DMS79 treated with DMSO at 0.1 percent for 48 hours (cell line): Measurements from ENCODE around the gene FRMD7.
"Not testable (repeated sequence)": the region's sequence is repeated elsewhere in the genome, so short reads cannot be mapped to it uniquely, and the experiment has no call there.

ENCODE experiments used
- DNase-seq: peaks from one replicate; lab custom pipeline; 2025; lab: John Stamatoyannopoulos, UW

FRMD7 gene

GRCh38 chrX:132093239-132093860, 34.5 kb downstream of the FRMD7 start:
- no peak for DNase-seq

GRCh38 chrX:132092439-132093065, 35.3 kb downstream of the FRMD7 start:
- DNase-seq: no peak

- no peak for DNase-seq
Measured at GRCh38 chrX:132090403-132091159, 37.2 kb downstream of the FRMD7 start.

- no peak for DNase-seq
Measured at GRCh38 chrX:132088864-132089263, 39.0 kb downstream of the FRMD7 start.

GRCh38 chrX:132086672-132087071, 41.1 kb downstream of the FRMD7 start:
- DNase-seq: no peak

- DNase-seq: no peak
Measured at GRCh38 chrX:132085786-132086185, 42.0 kb downstream of the FRMD7 start.

- DNase-seq: no peak
Measured at GRCh38 chrX:132077912-132078311, 49.9 kb downstream of the FRMD7 start.

GRCh38 chrX:132077414-132077813, 50.4 kb downstream of the FRMD7 start:
- no peak for DNase-seq

GRCh38 chrX:132071254-132071653, 56.6 kb downstream of the FRMD7 start:
- no peak for DNase-seq

- DNase-seq: no peak
Measured at GRCh38 chrX:132068405-132068804, 59.4 kb downstream of the FRMD7 start.

- DNase-seq: no peak
Measured at GRCh38 chrX:132063862-132064261, 64.0 kb downstream of the FRMD7 start.

GRCh38 chrX:132063334-132063733, 64.5 kb downstream of the FRMD7 start:
- no peak for DNase-seq

- no peak for DNase-seq
Measured at GRCh38 chrX:132059973-132060540, 67.8 kb downstream of the FRMD7 start.

- no peak for DNase-seq
Measured at GRCh38 chrX:132058975-132059374, 68.8 kb downstream of the FRMD7 start.

GRCh38 chrX:132058050-132058449, 69.8 kb downstream of the FRMD7 start:
- no peak for DNase-seq

- not testable (repeated sequence) for DNase-seq
Measured at GRCh38 chrX:132051778-132052177, 76.0 kb downstream of the FRMD7 start.

- no peak for DNase-seq
Measured at GRCh38 chrX:132046533-132046932, 81.3 kb downstream of the FRMD7 start.

- DNase-seq: no peak
Measured at GRCh38 chrX:132045456-132045855, 82.4 kb downstream of the FRMD7 start.

- DNase-seq: no peak
Measured at GRCh38 chrX:132044953-132045352, 82.9 kb downstream of the FRMD7 start.

- no peak for DNase-seq
Measured at GRCh38 chrX:132043977-132044376, 83.8 kb downstream of the FRMD7 start.

GRCh38 chrX:132041015-132041414, 86.8 kb downstream of the FRMD7 start:
- DNase-seq: no peak

GRCh38 chrX:132040066-132040465, 87.8 kb downstream of the FRMD7 start:
- DNase-seq: no peak

GRCh38 chrX:132037479-132037993, 90.3 kb downstream of the FRMD7 start:
- DNase-seq: no peak
